Erythroblast (primary cell): ENCODE results near the gene EGLN2.
"Not testable (repeated sequence)": the region's sequence is repeated elsewhere in the genome, so short reads cannot be mapped to it uniquely, and the experiment has no call there.

Source experiments
- GATA1 ChIP-seq: IDR thresholded peaks from 2 replicates; pipeline ENCODE4 v1.6.1; 2011; ENCODE audit warnings: low read depth, mild to moderate bottlenecking, control low read depth, low read length, moderate library complexity
- POLR2A ChIP-seq: IDR thresholded peaks from 2 replicates; pipeline ENCODE4 v1.6.1; 2011; ENCODE audit warnings: mild to moderate bottlenecking, low read length

DNA sequence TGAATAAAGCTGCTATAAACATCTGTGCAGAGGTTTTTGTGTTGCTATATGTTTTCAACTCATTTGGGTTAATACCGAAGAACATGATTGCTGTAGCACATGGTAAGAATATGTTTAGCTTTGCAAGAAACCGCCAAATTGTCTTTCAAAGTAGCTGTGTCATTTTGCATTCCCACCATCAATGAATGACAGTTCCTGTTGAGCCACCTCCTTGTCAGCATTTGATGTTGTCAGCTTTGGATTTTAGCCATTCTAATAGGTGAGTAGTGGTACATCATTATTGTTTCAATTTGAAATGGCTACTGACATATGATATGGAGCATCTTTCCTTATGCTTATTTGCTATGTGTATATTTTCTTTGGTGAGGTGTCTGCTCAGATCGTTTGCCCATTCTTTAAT, 43.0 kb downstream of the EGLN2 start:
- TF ChIP-seq POLR2A, GATA1: not testable (repeated sequence)
